ENCODE data around the gene SCFD2. TPM values are rescaled to one million over a fixed set of nuclear protein-coding genes. Genes with fewer than 3 reads are reported as not detected.

SCFD2 gene
- total RNA-seq, 1 experiment from 2014 or later: 7.4 TPM

- CTCF ChIA-PET: no interaction called here
- TF ChIP-seq POLR2AphosphoS5 (IDR thresholded peaks at IDR 0.05; ENCODE audit: low read depth, low read length): no peak
- no peak for TF ChIP-seq REST (IDR thresholded peaks at IDR 0.05; ENCODE audit: insufficient read depth in 1 of 2, low read depth in 2 of 2, low read length in 1 of 2)
- TF ChIP-seq, protein P1, sequence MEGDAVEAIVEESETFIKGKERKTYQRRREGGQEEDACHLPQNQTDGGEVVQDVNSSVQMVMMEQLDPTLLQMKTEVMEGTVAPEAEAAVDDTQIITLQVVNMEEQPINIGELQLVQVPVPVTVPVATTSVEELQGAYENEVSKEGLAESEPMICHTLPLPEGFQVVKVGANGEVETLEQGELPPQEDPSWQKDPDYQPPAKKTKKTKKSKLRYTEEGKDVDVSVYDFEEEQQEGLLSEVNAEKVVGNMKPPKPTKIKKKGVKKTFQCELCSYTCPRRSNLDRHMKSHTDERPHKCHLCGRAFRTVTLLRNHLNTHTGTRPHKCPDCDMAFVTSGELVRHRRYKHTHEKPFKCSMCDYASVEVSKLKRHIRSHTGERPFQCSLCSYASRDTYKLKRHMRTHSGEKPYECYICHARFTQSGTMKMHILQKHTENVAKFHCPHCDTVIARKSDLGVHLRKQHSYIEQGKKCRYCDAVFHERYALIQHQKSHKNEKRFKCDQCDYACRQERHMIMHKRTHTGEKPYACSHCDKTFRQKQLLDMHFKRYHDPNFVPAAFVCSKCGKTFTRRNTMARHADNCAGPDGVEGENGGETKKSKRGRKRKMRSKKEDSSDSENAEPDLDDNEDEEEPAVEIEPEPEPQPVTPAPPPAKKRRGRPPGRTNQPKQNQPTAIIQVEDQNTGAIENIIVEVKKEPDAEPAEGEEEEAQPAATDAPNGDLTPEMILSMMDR (IDR thresholded peaks at IDR 0.05): no peak
- no peak for TF ChIP-seq TCF7L2 (IDR thresholded peaks at IDR 0.05; ENCODE audit: low read depth, low read length)
- no peak for TF ChIP-seq SIN3A (IDR thresholded peaks at IDR 0.05; ENCODE audit: borderline replicate concordance, insufficient read depth, low read depth, low read length)
- BruUV-seq (replicated peaks): no TSS peak
Observed at GRCh38 chr4:52976523-52977230, 389.2 kb downstream of the SCFD2 start.

GRCh38 chr4:52968691-52969090 lies 397.2 kb downstream of the SCFD2 start:
- Histone ChIP-seq H3K9me3 (ENCODE audit: control insufficient read depth, insufficient read depth, low read depth, low read length) (no peaks in the 10 kb centered on the region), H3K27ac (ENCODE audit: low read length) (no peak overlapping the region), H3K4me3 (ENCODE audit: low read depth in 2 of 2, low read length in 2 of 2) (no peak overlapping the region), H3K27me3 (ENCODE audit: control insufficient read depth, insufficient read depth, low read length) (no peaks in the 10 kb centered on the region), H3K36me3 (ENCODE audit: control insufficient read depth, insufficient read depth, low read length) (no peaks in the 10 kb centered on the region), H3K4me1 (ENCODE audit: control insufficient read depth, insufficient read depth, low read length) (no peaks in the 10 kb centered on the region)
- BruUV-seq (replicated peaks): no TSS peak
- no peak for ATAC-seq
- POLR2A ChIA-PET: no interaction called here
- CTCF ChIA-PET: no interaction called here
- in situ Hi-C loops (cut with HindIII; ENCODE audit: low pct_unique_long_range_greater_than_20kb, low sequenced_read_pairs): no loop called here
- DNase-seq (ENCODE audit: low read depth, low spot score): no peak
- TF ChIP-seq SIN3A (IDR thresholded peaks at IDR 0.05; ENCODE audit: borderline replicate concordance, insufficient read depth, low read depth, low read length): no peak
- no peak for TF ChIP-seq TCF7L2 (IDR thresholded peaks at IDR 0.05; ENCODE audit: low read depth, low read length)
- TF ChIP-seq REST (IDR thresholded peaks at IDR 0.05; ENCODE audit: insufficient read depth in 1 of 2, low read depth in 2 of 2, low read length in 1 of 2): no peak
- TF ChIP-seq, protein P1 (IDR thresholded peaks at IDR 0.05): no peak
- TF ChIP-seq POLR2AphosphoS5 (IDR thresholded peaks at IDR 0.05; ENCODE audit: low read depth, low read length): no peak
- intact Hi-C loops (cut with micrococcal nuclease; ENCODE audit: unreplicated experiment): no loop called here

More at GRCh38 chr4:52976523-52977230, 389.2 kb downstream of the SCFD2 start:
- no peak overlapping the region for H3K27ac ChIP-seq (ENCODE audit: low read length)
- H3K4me1 ChIP-seq (ENCODE audit: control insufficient read depth, insufficient read depth, low read length): no peaks in the 10 kb centered on the region
- intact Hi-C loops (cut with micrococcal nuclease; ENCODE audit: unreplicated experiment) (no loop called here), in situ Hi-C loops (cut with HindIII; ENCODE audit: low pct_unique_long_range_greater_than_20kb, low sequenced_read_pairs) (no loop called here)
- H3K36me3 ChIP-seq (ENCODE audit: control insufficient read depth, insufficient read depth, low read length): no peaks in the 10 kb centered on the region
- POLR2A ChIA-PET: no interaction called here
- no peaks in the 10 kb centered on the region for H3K9me3 ChIP-seq (ENCODE audit: control insufficient read depth, insufficient read depth, low read depth, low read length)
- ATAC-seq (no peak), DNase-seq (ENCODE audit: low read depth, low spot score) (no peak)
- no peaks in the 10 kb centered on the region for H3K27me3 ChIP-seq (ENCODE audit: control insufficient read depth, insufficient read depth, low read length)
- no peak overlapping the region for H3K4me3 ChIP-seq (ENCODE audit: low read depth in 2 of 2, low read length in 2 of 2)
